Cardiac muscle cell (in vitro differentiated cells and primary cell): ENCODE results near the gene SSUH2. TPM values are rescaled to one million over a fixed set of nuclear protein-coding genes. Genes with fewer than 3 reads are reported as not detected.
"Not testable (repeated sequence)": the region's sequence is repeated elsewhere in the genome, so short reads cannot be mapped to it uniquely, and the experiment has no call there.

Source experiments
- DNase-seq, 2 donors: peaks; one replicate each; pipeline versions ENCODE4 v3.0.0 to v3.0.0-alpha.2; 2010 to 2017; ENCODE audit warnings: low read depth in 1 of 2, low spot score in 1 of 2
- H3K27ac ChIP-seq: fragments of 200-600 bp; sonication (generic); 2 replicates; pipeline ENCODE4 v1.5.1; 2016
- H3K27me3 ChIP-seq: fragments of 200-600 bp; sonication (generic); 2 replicates; pipeline ENCODE4 v1.6.0; 2016; ENCODE audit warnings: control low read depth
- H3K36me3 ChIP-seq: fragments of 200-600 bp; sonication (generic); 2 replicates; pipeline ENCODE4 v1.5.1; 2016; ENCODE audit warnings: control low read depth
- H3K4me1 ChIP-seq: fragments of 200-600 bp; sonication (generic); 2 replicates; pipeline ENCODE4 v1.8.1; 2017; ENCODE audit warnings: low read depth, mild to moderate bottlenecking, mixed run types
- H3K4me3 ChIP-seq: fragments of 200-600 bp; sonication (generic); 2 replicates; pipeline ENCODE4 v1.5.1; 2016; ENCODE audit warnings: mild to moderate bottlenecking
- H3K9me3 ChIP-seq: fragments of 200-600 bp; sonication (generic); 2 replicates; pipeline ENCODE4 v1.5.1; 2017; ENCODE audit warnings: low read depth, mild to moderate bottlenecking, control low read depth
- polyA plus RNA-seq: library from polyadenylated mRNA; unstranded; fragments of >200 nt; fragmentation: Nextera tagmentation; extraction: Ambion mirVana; gene quantifications from 2 replicates; pipeline ENCODE4 v1.2.1, GENCODE V29; 2016
- total RNA-seq: library from RNA; depleted of rRNA; stranded (reverse); fragments of >200 nt; gene quantifications from 2 replicates; pipeline ENCODE4 v1.2.3, GENCODE V29; 2016
- TF ChIP-seq, protein P1 (sequence below): IDR thresholded peaks from 2 replicates; pipeline ENCODE4 v1.5.1; 2012; ENCODE audit warnings: low read depth, mild to moderate bottlenecking, low read length

SSUH2 gene
- total and polyA plus RNA-seq, 2 experiments from 2014 or later, result 0.33 TPM; not detected in 1

DNA sequence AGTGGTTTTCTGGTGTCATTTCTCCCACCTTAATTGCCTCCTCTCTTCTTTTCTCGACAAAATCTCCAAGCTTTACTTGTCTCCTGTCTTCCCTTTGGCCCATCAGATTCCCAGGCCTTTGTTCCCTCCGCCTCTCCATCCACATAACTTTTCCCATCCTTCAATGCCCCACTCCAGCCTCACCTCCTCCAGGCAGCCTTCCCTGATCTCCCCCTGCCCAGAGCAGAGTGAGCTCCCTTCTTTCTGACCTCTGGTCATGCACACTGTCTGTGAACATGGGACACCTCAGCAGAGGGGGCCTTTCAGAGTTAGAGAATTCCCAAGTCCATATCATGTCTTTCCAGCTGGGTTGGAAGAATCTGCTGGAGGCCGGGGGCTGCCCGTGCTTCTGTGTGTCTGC lies 14.6 kb upstream of the SSUH2 start:
- H3K27ac ChIP-seq, result peak overlapping the region; percentile 95
- TF ChIP-seq, protein P1, sequence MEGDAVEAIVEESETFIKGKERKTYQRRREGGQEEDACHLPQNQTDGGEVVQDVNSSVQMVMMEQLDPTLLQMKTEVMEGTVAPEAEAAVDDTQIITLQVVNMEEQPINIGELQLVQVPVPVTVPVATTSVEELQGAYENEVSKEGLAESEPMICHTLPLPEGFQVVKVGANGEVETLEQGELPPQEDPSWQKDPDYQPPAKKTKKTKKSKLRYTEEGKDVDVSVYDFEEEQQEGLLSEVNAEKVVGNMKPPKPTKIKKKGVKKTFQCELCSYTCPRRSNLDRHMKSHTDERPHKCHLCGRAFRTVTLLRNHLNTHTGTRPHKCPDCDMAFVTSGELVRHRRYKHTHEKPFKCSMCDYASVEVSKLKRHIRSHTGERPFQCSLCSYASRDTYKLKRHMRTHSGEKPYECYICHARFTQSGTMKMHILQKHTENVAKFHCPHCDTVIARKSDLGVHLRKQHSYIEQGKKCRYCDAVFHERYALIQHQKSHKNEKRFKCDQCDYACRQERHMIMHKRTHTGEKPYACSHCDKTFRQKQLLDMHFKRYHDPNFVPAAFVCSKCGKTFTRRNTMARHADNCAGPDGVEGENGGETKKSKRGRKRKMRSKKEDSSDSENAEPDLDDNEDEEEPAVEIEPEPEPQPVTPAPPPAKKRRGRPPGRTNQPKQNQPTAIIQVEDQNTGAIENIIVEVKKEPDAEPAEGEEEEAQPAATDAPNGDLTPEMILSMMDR, result no peak
- DNase-seq, result no peak
- H3K4me3 ChIP-seq, result no peak overlapping the region
- H3K4me1 ChIP-seq, result peaks cover 58% of the 10 kb centered on the region
- H3K36me3 ChIP-seq, result no peaks in the 10 kb centered on the region
- no peaks in the 10 kb centered on the region for H3K27me3 ChIP-seq
- no peaks in the 10 kb centered on the region for H3K9me3 ChIP-seq

DNA sequence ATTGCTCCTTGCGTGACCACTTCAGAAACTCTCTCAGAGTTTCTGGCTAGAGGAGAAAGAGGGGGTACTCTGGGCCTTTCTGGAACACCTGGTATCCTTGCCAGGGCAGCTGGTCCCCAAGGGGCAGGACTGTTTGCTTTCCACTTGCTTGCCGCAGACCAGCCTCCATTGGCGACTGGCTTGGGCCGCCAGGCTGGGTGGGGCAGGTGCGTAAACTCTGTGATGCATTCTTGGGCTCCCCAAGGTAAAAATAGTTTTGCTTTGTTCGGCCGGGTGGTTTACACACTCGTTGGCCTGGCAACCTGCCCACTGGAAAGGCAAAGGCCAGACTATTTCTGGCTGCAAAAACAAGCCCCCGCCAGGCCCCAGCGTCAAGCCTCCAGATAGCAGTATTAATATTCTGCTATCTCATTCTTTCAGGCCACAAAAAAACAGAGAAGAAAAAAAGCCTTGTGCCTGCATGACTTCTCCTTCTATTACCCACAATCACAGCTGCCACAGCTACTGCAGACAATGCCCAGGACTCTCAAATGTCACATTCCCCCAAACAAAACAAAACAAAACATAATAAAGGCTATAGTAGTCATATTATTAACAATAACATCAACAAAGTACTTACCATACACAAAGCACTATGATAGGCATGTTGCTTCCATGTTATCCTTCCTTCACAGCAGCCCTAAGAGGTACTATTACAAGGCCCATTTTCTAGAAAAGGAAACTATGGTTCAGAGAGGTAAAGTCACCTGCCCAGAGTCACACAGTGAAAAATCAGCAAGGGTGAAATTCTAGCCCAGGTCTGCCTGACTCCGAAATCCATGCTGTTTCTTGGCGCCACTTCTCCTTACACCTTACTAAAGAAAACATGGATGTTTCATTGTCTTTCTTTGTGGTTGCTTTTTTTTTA lies 14.0 kb upstream of the SSUH2 start:
- TF ChIP-seq, protein P1, result no peak
- Histone ChIP-seq H3K36me3 (no peaks in the 10 kb centered on the region), H3K27me3 (no peaks in the 10 kb centered on the region), H3K9me3 (no peaks in the 10 kb centered on the region), H3K27ac (peak overlapping the region; percentile 95), H3K4me3 (no peak overlapping the region), H3K4me1 (peaks cover 58% of the 10 kb centered on the region)
- peak; percentile 83 to 92 for DNase-seq

DNA sequence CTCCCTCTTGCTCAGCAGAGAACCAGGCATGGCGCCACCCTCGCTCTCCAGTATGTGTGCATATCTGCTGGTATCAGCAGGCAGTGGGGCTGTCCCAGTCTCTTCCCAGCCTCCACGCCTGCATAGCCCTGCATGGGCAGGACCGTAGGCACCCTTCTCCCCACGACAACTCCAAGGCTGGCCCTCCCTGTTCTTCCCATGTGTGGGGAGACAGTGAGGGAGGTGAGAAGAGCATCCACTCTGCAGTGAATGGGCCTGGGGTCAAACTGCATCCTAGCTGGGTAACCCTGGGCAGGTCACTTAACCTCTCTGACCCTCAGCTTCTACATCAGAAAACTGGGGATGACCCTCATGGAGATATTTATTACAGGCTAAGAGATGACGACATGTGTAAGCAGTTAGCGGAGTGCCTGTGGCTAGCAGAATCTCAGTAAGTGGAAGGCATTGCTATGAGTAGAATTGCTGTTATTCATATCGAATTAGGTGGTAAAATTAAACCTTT lies 13.3 kb upstream of the SSUH2 start:
- no peaks in the 10 kb centered on the region for H3K36me3 ChIP-seq
- TF ChIP-seq, protein P1, result no peak
- H3K27ac ChIP-seq, result peak overlapping the region; percentile 95
- H3K9me3 ChIP-seq, result no peaks in the 10 kb centered on the region
- H3K4me3 ChIP-seq, result no peak overlapping the region
- no peaks in the 10 kb centered on the region for H3K27me3 ChIP-seq
- peak in 1 of 2 donors; percentile 22 for DNase-seq
- peaks cover 56% of the 10 kb centered on the region for H3K4me1 ChIP-seq

DNA sequence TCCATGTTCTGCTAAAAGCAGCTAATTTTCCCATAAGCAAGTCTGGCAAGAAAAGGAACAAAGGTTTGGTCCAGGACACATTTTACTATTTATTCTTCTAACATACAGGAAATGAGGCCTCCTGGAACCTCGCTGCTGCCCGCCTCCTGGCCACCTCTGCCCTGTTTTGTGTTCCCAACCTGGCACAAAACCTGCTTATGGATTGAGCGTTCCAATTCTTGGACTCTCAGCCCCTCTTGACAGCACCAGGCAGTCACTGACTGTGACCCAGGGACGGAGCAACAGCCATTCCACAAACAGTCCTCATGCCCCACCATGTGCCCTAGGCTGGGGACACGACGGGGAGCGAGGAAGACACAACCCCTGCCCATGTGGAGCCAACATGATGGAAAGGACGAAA lies 11.6 kb upstream of the SSUH2 start:
- Histone ChIP-seq H3K36me3 (no peaks in the 10 kb centered on the region), H3K4me3 (no peak overlapping the region), H3K27me3 (no peaks in the 10 kb centered on the region), H3K9me3 (no peaks in the 10 kb centered on the region), H3K27ac (no peak overlapping the region), H3K4me1 (peaks cover 45% of the 10 kb centered on the region)
- DNase-seq, result no peak
- TF ChIP-seq, protein P1, result no peak

DNA sequence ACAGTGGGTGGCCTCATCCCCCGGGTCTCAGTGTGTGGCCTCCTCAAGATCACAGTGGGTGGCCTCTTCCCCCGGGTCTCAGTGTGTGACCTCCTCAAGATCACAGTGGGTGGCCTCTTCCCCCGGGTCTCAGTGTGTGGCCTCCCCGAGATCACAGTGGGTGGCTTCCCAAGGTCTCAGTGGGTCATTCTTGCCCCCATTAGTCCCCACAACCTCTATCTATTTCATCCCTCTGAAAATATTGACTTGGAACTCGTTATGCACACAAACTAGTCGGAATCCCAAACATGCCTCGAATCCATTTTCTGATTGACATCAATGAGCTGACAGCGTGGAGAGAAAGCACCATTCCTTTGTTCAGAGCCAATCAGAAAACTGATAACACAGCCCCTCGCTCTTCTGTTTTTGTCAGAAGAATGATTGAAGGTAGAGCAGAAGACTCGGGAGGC lies 10.8 kb upstream of the SSUH2 start:
- TF ChIP-seq, protein P1, result no peak
- Histone ChIP-seq H3K27ac (no peak overlapping the region), H3K4me3 (no peak overlapping the region), H3K27me3 (no peaks in the 10 kb centered on the region), H3K4me1 (peaks cover 37% of the 10 kb centered on the region), H3K36me3 (no peaks in the 10 kb centered on the region), H3K9me3 (no peaks in the 10 kb centered on the region)
- DNase-seq, result no peak

DNA sequence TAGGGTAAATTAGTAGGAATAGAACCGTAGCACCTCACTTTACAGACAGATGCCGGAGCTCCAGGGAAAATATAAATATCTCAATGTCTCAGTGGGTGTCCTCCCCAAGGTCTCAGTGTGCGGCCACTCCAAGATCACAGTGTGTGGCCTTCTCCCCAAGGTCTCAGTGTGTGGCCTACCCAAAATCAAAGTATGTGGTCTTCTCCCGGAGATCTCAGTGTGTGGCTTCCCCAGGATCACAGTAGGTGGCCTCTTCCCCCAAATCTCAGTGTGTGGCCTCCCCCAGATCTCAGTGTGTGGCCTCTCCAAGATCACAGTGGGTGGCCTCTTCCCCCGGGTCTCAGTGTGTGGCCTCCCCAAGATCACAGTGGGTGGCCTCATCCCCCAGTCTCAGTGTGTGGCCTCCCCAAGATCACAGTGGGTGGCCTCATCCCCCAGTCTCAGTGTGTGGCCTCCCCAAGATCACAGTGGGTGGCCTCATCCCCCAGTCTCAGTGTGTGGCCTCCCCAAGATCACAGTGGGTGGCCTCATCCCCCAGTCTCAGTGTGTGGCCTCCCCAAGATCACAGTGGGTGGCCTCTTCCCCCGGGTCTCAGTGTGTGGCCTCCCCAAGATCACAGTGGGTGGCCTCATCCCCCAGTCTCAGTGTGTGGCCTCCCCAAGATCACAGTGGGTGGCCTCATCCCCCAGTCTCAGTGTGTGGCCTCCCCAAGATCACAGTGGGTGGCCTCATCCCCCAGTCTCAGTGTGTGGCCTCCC lies 10.2 kb upstream of the SSUH2 start:
- not testable (repeated sequence) for H3K9me3 ChIP-seq, H3K27ac ChIP-seq, DNase-seq, H3K27me3 ChIP-seq, H3K4me3 ChIP-seq, H3K36me3 ChIP-seq
- peaks cover 31% of the 10 kb centered on the region for H3K4me1 ChIP-seq
